T-cell (primary cell): Measurements from ENCODE around the gene CCDC38. TPM values are rescaled to one million over a fixed set of nuclear protein-coding genes. Genes with fewer than 3 reads are reported as not detected.
A peak's percentile ranks its signal among the peaks of the same experiment; 100 is the strongest.

Experiments used
- ATAC-seq, 4 experiments: fragments of 200-7000 bp in 3 of 4; fragments of 150-1000 bp in 1 of 4; cut with Tn5 transposase; replicated peaks in 1 of 4; 1 replicate in 3 of 4; 2 replicates in 1 of 4; pipeline ENCODE4 v1.10.0; 2021; ENCODE audit warnings: moderate library complexity in 3 of 4, mild to moderate bottlenecking in 2 of 4, moderate number of reproducible peaks in 1 of 4
- CTCF ChIA-PET, 2 donors: fragments of 300-600 bp; sonication (Branson Sonifier 250); formaldehyde crosslinking; loops; one replicate each; lab custom pipeline; 2022; ENCODE audit warnings: antibody characterized with exemption in 2 of 2; lab: Charles Lee
- POLR2A ChIA-PET, 2 donors: fragments of 300-600 bp; sonication (Branson Sonifier 250); formaldehyde crosslinking; loops; one replicate each; lab custom pipeline; 2022; ENCODE audit warnings: antibody characterized with exemption in 2 of 2; lab: Charles Lee
- DNase-seq, 35 experiments: peaks; one replicate each; pipeline versions ENCODE4 v3.0.0 to v3.0.0-alpha.2; 2013 to 2023
- H3K27ac ChIP-seq: one replicate; pipeline ENCODE4 v1.5.1; 2013; ENCODE audit warnings: low read length
- H3K27me3 ChIP-seq, 2 experiments: replicated peaks in 1 of 2; 1 replicate in 1 of 2; 2 replicates in 1 of 2; pipeline versions ENCODE4 v1.6.1 to v1.7.0; 2013; ENCODE audit warnings: low read length in 1 of 2, mixed read lengths in 1 of 2; ENCODE audit not compliant: control insufficient read depth in 2 of 2, insufficient read depth in 2 of 2; ENCODE audit errors: extremely low read depth in 1 of 2
- H3K36me3 ChIP-seq, 2 donors: 1 replicate in 1 of 2; 2 replicates in 1 of 2; pipeline versions ENCODE4 v1.6.1 to v1.7.0; 2013; ENCODE audit warnings: low read length in 1 of 2; ENCODE audit not compliant: control insufficient read depth in 2 of 2, insufficient read depth in 1 of 2; ENCODE audit errors: extremely low read depth in 1 of 2
- H3K4me1 ChIP-seq, 2 experiments: 1 replicate in 1 of 2; 2 replicates in 1 of 2; pipeline versions ENCODE4 v1.6.1 to v1.7.0; 2013; ENCODE audit warnings: low read length in 2 of 2, mixed read lengths in 1 of 2; ENCODE audit not compliant: insufficient read depth in 2 of 2, control insufficient read depth in 1 of 2; ENCODE audit errors: extremely low read depth in 1 of 2
- H3K4me3 ChIP-seq, 2 donors: 1 replicate in 1 of 2; 2 replicates in 1 of 2; pipeline versions ENCODE4 v1.5.1 to v1.7.0; 2013; ENCODE audit warnings: mild to moderate bottlenecking in 2 of 2, low read length in 1 of 2, moderate library complexity in 1 of 2; ENCODE audit not compliant: control insufficient read depth in 1 of 2; ENCODE audit errors: extremely low read depth in 1 of 2
- H3K9me3 ChIP-seq: 2 replicates; pipeline ENCODE4 v1.7.0; 2013
- H3K27ac Mint-ChIP-seq, 2 donors: one replicate each; pipeline ENCODE4 v1.8.0; 2020 to 2021; ENCODE audit warnings: mild to moderate bottlenecking in 2 of 2, mixed read lengths in 2 of 2
- H3K27me3 Mint-ChIP-seq, 2 donors: one replicate each; pipeline ENCODE4 v1.8.0; 2021 to 2022; ENCODE audit warnings: mixed read lengths in 2 of 2
- H3K36me3 Mint-ChIP-seq: one replicate; pipeline ENCODE4 v1.8.0; 2021; ENCODE audit warnings: mixed read lengths
- H3K4me1 Mint-ChIP-seq, 3 donors: one replicate each; pipeline ENCODE4 v1.8.0; 2020 to 2022; ENCODE audit warnings: mixed read lengths in 3 of 3, mild to moderate bottlenecking in 1 of 3
- H3K4me3 Mint-ChIP-seq, 3 donors: one replicate each; pipeline ENCODE4 v1.8.0; 2020 to 2022; ENCODE audit warnings: mild to moderate bottlenecking in 3 of 3, mixed read lengths in 3 of 3, moderate library complexity in 3 of 3
- H3K9me3 Mint-ChIP-seq, 3 donors: one replicate each; pipeline ENCODE4 v1.8.0; 2020 to 2022; ENCODE audit warnings: mixed read lengths in 3 of 3
- WGBS: methylation state at CpG from one replicate; pipeline ENCODE4 v1.1.5; 2013; ENCODE audit warnings: missing lambda C conversion rate; ENCODE audit not compliant: insufficient coverage; 5-methylcytosine and 5-hydroxymethylcytosine counted together
- total RNA-seq, 35 experiments: library from RNA in 6 of 35; stranded (reverse) in 6 of 35; fragments of 120-200 nt in 1 of 35; gene quantifications; one replicate each; pipeline versions ENCODE4 v1.2.1 to v1.2.4 and lab custom pipeline; 2013 to 2026

The CCDC38 gene
- total RNA-seq, 5 donors from 2014 or later (not counting 1 experiment from before 2014, with no cell fraction given): 0.14 to 1.4 (median 0.49) TPM; not detected in 2

GRCh38 chr12:95877622-95878021 is 64.8 kb downstream of the CCDC38 start:
- Histone ChIP-seq H3K4me1 (no peaks in the 10 kb centered on the region), H3K4me3 (no peak overlapping the region), H3K27ac (no peak overlapping the region), H3K27me3 (no peaks in the 10 kb centered on the region), H3K36me3 (no peaks in the 10 kb centered on the region), H3K9me3 (no peaks in the 10 kb centered on the region)
- H3K27me3 Mint-ChIP-seq: no peaks in the 10 kb centered on the region
- no CpG with 5 or more reads among the region's 2 CpGs for WGBS
- H3K36me3 Mint-ChIP-seq: peaks cover 17% of the 10 kb centered on the region
- no peak overlapping the region for H3K27ac Mint-ChIP-seq
- DNase-seq: no peak
- CTCF ChIA-PET: interaction anchor here in 1 of 2 donors (0.5 kb wide), 1 partner anchor 516 kb away, joined by 3 read pairs; no protein-coding TSS in a partner anchor
- no peaks in the 10 kb centered on the region for H3K9me3 Mint-ChIP-seq
- POLR2A ChIA-PET: no interaction called here
- H3K4me3 Mint-ChIP-seq: no peak overlapping the region
- no peak for ATAC-seq
- H3K4me1 Mint-ChIP-seq: no peaks in the 10 kb centered on the region

DNA sequence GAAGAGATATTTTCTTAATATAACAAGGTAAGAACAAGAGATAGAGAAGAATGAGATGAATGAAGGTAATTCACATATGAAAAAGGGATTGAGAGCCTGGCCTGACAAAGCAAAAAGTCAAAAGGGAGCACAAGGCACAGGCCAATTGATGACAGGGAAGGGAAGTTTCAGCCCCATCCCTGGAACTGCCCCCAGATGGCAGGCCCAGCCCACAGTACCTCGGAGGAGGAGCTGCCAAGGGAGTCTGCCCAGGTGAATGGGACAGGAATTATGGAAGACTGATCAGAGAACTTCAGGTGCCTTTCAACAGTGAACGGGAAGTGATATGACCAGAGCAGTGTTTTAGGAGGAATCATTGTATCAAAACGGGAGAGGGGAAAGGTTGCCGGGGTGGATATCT is 68.0 kb downstream of the CCDC38 start:
- POLR2A ChIA-PET: no interaction called here
- no peak overlapping the region for H3K4me3 ChIP-seq
- H3K27ac ChIP-seq: no peak overlapping the region
- H3K4me1 ChIP-seq: no peaks in the 10 kb centered on the region
- Mint-ChIP-seq H3K4me3 (no peak overlapping the region), H3K4me1 (no peaks in the 10 kb centered on the region), H3K27ac (no peak overlapping the region), H3K9me3 (no peaks in the 10 kb centered on the region), H3K36me3 (peaks cover 35% of the 10 kb centered on the region), H3K27me3 (no peaks in the 10 kb centered on the region)
- CTCF ChIA-PET: no interaction called here
- ATAC-seq: no peak
- H3K27me3 ChIP-seq: no peaks in the 10 kb centered on the region
- WGBS: 100% methylated on average over 2 of the region's 4 CpGs
- no peak for DNase-seq
- H3K9me3 ChIP-seq: no peaks in the 10 kb centered on the region
- no peaks in the 10 kb centered on the region for H3K36me3 ChIP-seq

DNA sequence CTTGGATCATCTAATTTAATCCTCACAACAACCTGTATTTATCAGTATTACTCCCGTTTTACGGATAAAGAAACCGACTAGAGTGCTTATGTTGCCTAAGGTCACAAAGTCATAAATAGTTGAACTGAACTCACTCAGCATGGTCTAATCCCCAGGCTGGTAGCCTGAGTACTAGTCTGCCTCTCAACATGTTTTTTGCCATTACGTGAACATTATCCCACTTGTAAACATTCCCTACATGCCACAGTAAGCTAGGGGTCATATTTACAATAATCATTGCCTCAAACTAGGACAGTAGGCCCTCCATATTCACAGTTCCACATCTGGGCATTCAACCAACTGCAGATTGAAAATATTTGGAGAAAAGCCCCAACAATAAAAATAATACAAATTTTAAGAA is 71.5 kb downstream of the CCDC38 start:
- Mint-ChIP-seq H3K27ac (no peak overlapping the region), H3K36me3 (peaks cover 50% of the 10 kb centered on the region), H3K27me3 (no peaks in the 10 kb centered on the region), H3K9me3 (no peaks in the 10 kb centered on the region), H3K4me1 (peaks cover 0 to 4% (median 0%) of the 10 kb centered on the region in 3 donors), H3K4me3 (no peak overlapping the region)
- Histone ChIP-seq H3K27me3 (no peaks in the 10 kb centered on the region), H3K27ac (no peak overlapping the region), H3K9me3 (no peaks in the 10 kb centered on the region), H3K4me1 (no peaks in the 10 kb centered on the region), H3K36me3 (peaks cover 0 to 5% of the 10 kb centered on the region in 2 donors), H3K4me3 (no peak overlapping the region)
- ChIA-PET POLR2A (interaction anchor here in 1 of 2 donors (0.8 kb wide), 1 partner anchor 316 kb away, joined by 4 read pairs; no protein-coding TSS in a partner anchor), CTCF (interaction anchor here (0.6 to 1.3 kb wide), 2 partner anchors 112 to 127 kb away, joined by 3 to 4 read pairs; no protein-coding TSS in a partner anchor)
- ATAC-seq (no peak), DNase-seq (no peak)
- WGBS: 100% methylated on average over 3 of the region's 4 CpGs

GRCh38 chr12:95863337-95863736 is 79.1 kb downstream of the CCDC38 start:
- Mint-ChIP-seq H3K9me3 (no peaks in the 10 kb centered on the region), H3K27ac (no peak overlapping the region), H3K4me1 (peaks cover 5 to 28% (median 23%) of the 10 kb centered on the region in 3 donors), H3K27me3 (no peaks in the 10 kb centered on the region), H3K36me3 (peaks cover 38% of the 10 kb centered on the region), H3K4me3 (no peak overlapping the region)
- ATAC-seq: no peak
- H3K4me3 ChIP-seq: no peak overlapping the region
- H3K36me3 ChIP-seq: peaks cover 0 to 39% of the 10 kb centered on the region in 2 donors
- ChIA-PET POLR2A (interaction anchor here in 1 of 2 donors (0.6 kb wide), 1 partner anchor 130 kb away, joined by 3 read pairs; no protein-coding TSS in a partner anchor), CTCF (no interaction called here)
- no peaks in the 10 kb centered on the region for H3K9me3 ChIP-seq
- no peak overlapping the region for H3K27ac ChIP-seq
- peaks cover 13 to 19% of the 10 kb centered on the region in 2 experiments for H3K4me1 ChIP-seq
- no peak for DNase-seq
- no peaks in the 10 kb centered on the region for H3K27me3 ChIP-seq

- Mint-ChIP-seq H3K4me3 (no peak overlapping the region), H3K36me3 (peaks cover 32% of the 10 kb centered on the region), H3K27me3 (peaks cover 0 to 3% of the 10 kb centered on the region in 2 donors), H3K9me3 (no peaks in the 10 kb centered on the region), H3K27ac (no peak overlapping the region), H3K4me1 (peaks cover 5 to 33% (median 27%) of the 10 kb centered on the region in 3 donors)
- H3K27ac ChIP-seq: no peak overlapping the region
- H3K9me3 ChIP-seq: no peaks in the 10 kb centered on the region
- DNase-seq: no peak
- WGBS: no CpG with 5 or more reads among the region's 3 CpGs
- CTCF ChIA-PET: interaction anchor here in 1 of 2 donors (1.0 kb wide), 1 partner anchor 55 kb away, joined by 7 read pairs; no protein-coding TSS in a partner anchor
- ATAC-seq: no peak
- H3K4me1 ChIP-seq: peaks cover 13 to 26% of the 10 kb centered on the region in 2 experiments
- H3K27me3 ChIP-seq: peaks cover 0 to 3% of the 10 kb centered on the region in 2 experiments
- no peak overlapping the region for H3K4me3 ChIP-seq
- peaks cover 0 to 34% of the 10 kb centered on the region in 2 donors for H3K36me3 ChIP-seq
- POLR2A ChIA-PET: no interaction called here
Observed at GRCh38 chr12:95862038-95862437, 80.4 kb downstream of the CCDC38 start.

- ChIA-PET POLR2A (interaction anchor here (0.5 to 0.7 kb wide), 3 partner anchors 331 to 1043 kb away, joined by 5 to 13 read pairs (median 9); no protein-coding TSS in a partner anchor), CTCF (interaction anchor here (1.0 to 1.3 kb wide), 2 partner anchors 11 to 200 kb away, joined by 3 to 7 read pairs; no protein-coding TSS in a partner anchor)
- Mint-ChIP-seq H3K27ac (no peak overlapping the region), H3K4me3 (peak overlapping the region in 2 of 3 donors; percentile 22 to 41), H3K9me3 (no peaks in the 10 kb centered on the region), H3K4me1 (peaks cover 5 to 33% (median 27%) of the 10 kb centered on the region in 3 donors), H3K36me3 (peaks cover 29% of the 10 kb centered on the region), H3K27me3 (peaks cover 0 to 3% of the 10 kb centered on the region in 2 donors)
- peak overlapping the region; percentile 88 to 95 for H3K4me3 ChIP-seq
- no peaks in the 10 kb centered on the region for H3K9me3 ChIP-seq
- H3K27me3 ChIP-seq: peaks cover 0 to 3% of the 10 kb centered on the region in 2 experiments
- H3K4me1 ChIP-seq: peaks cover 13 to 26% of the 10 kb centered on the region in 2 experiments
- DNase-seq: peak in 1 of 35 experiments; percentile 2
- peaks cover 0 to 34% of the 10 kb centered on the region in 2 donors for H3K36me3 ChIP-seq
- ATAC-seq: no peak
- no peak overlapping the region for H3K27ac ChIP-seq
- WGBS: 44% methylated on average over 3 of the region's 10 CpGs
Observed at GRCh38 chr12:95859947-95860850, 82.2 kb downstream of the CCDC38 start.
